Inflammatory macrophage treated with lipopolysaccharide for 4 hours (primary cell): ENCODE measurements around the gene CFAP97D2.
A peak's percentile ranks its signal among the peaks of the same experiment; 100 is the strongest.

Source experiments
- DNase-seq: peaks from one replicate; pipeline ENCODE4 v3.0.0-alpha.2; 2020

Gene CFAP97D2

GRCh38 chr13:114200399-114200911, 21.4 kb downstream of the CFAP97D2 start:
- no peak for DNase-seq

DNA sequence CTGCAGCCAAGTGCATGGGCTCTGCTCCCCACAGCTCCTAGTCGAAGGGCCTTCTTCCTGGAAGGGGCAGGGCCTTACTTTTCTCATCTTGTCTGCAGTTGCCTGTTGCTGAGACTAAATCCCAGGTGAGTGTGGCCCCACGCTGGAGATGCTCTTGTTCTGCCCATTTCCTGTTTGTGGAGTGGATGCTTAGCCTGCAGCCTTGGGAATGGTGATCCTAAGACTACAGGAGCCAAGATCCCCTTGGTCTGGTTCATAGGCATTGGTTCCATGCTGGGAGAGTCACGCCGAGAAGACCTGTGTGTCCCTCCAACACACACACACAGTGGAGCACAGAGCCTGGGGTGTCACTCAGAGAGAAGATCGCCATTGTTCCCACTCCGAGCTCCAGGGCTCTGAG, 23.5 kb downstream of the CFAP97D2 start:
- no peak for DNase-seq

- DNase-seq, result no peak
Observed at GRCh38 chr13:114203536-114203935, 24.5 kb downstream of the CFAP97D2 start.

- DNase-seq, result no peak
Observed at GRCh38 chr13:114204894-114205293, 25.8 kb downstream of the CFAP97D2 start.

- DNase-seq, result no peak
Observed at GRCh38 chr13:114208134-114208533, 29.1 kb downstream of the CFAP97D2 start.

DNA sequence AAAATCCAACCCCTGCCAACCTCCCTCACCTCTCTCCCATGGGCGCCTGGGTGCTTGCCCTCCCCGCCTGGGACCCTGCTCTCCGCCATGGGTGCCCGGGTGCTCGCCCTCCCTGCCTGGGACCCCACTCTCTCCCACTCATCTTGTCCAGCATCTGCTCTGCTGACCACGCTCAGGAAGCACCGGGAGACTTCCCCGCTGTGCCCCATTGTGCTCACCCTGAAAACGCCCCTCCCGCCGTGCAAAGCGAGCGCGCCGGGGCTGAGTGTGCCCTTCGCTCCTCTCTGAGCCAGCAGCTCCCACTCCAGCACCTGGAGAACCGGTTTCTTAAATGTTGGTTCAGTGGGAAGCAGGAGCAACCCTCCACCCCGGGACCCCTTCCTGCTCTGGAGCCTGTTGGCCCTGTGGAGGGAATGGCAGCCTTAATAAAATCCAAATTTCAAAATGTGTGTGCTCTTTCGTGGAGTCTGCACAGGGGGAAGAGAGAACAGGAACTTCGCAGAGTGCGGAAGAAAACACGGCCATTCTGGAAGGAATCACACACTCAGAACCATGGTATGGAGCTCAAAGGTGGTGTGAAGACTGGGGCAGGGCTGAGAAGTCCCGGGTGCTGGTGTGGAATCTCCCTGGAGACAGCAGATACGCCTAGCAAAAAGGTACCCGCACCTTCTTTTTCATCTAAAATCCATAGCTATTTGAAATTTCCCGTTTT, 32.5 kb downstream of the CFAP97D2 start:
- DNase-seq, result no peak

- DNase-seq, result no peak
Observed at GRCh38 chr13:114212158-114212495, 33.1 kb downstream of the CFAP97D2 start.

- no peak for DNase-seq
Observed at GRCh38 chr13:114213980-114214379, 34.9 kb downstream of the CFAP97D2 start.

DNA sequence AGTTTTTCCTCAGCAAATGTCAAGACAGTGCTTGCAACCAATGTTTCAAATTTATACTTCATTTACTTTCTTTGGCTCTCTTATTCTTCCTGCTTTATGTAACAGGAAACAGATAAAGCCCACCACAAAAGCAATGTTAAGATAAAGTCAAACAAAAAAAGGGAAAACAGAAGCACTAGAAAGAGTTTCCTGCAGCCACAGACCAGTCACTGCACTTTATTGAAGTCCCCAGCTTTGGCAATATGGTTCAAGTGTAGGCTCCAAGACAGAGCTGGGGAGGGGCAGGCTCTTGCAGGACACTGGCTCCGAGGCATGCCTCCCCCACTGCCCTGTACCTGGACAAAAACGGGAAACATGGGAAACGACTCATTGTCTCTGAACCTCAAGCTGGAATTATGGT, 40.3 kb downstream of the CFAP97D2 start:
- no peak for DNase-seq

DNA sequence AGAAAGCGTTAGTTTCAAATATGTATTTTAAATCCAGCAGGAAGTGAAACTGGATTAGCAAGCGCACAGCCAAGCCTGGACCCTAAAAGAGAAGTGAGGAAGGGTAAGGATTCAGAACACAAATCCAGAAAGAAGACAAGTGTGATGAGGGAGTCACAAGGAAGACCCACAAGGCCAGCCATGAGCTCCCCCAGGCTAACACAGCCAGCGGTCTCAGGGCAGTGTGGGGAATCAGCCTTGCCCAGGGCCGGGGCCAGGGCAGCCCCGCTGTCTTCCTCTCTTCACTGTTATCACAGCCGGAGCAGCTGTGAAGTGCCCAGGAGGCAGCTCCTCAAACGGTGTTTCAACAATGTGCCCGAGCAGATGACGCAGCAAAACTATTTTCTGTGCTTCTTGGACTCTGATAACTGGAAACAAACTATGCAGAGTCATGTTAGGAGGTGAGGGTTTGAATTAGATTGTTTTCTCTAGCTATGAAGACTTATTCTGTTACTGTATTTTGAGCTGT, 43.5 kb downstream of the CFAP97D2 start:
- DNase-seq, result peak; percentile 90

DNA sequence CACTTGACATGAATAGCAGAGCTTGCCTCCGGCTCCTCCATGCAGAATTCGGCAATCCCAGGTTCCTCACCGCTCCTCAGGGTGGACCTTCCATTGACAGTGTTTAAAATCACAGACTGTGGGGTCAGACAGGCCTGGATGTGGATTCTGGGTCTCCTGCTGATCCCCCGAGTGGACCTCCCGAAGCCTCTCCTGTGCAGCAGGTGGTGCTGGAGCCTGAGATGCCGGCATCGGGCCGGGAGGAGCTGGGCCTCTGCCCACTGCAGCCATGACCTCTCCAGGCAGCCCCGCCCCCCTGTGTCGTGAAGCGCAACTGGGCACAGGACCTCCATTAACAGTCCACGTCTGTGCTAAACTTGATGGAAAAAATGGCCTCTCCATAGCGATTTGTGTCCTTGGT, 45.1 kb downstream of the CFAP97D2 start:
- DNase-seq, result no peak

- DNase-seq, result no peak
Observed at GRCh38 chr13:114225610-114226009, 46.6 kb downstream of the CFAP97D2 start.

- DNase-seq, result no peak
Observed at GRCh38 chr13:114226088-114226487, 47.0 kb downstream of the CFAP97D2 start.

DNA sequence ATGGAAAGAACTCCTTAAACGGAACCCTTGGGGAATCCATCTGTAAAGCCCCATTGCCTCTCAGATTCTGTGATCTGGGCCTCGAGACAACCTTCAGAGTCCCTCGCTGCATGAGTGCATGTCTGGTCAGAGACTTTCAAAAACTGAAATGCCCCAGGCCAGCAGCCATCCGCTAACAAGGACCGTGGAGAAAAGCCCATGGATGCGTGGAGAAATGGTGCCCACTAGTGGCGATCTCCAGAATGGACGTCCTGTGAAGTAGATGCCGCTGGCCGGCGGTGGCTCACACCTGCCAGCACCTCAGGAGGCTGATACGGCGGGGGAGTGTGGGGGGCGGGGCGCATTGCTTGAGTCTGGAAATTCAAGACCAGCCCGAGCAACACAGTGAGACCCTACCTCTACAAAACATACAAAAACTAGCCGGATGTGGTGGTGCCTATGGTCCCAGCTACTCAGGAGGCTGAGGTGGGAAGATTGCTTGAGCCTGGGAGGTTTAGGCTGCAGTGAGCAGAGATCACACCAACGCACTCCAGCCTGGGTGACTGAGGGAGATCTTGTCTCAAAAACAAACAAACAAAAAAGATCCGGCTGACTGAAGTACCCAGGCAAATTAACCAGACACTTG, 47.8 kb downstream of the CFAP97D2 start:
- peak; percentile 75 for DNase-seq

- DNase-seq, result no peak
Observed at GRCh38 chr13:114227528-114227927, 48.5 kb downstream of the CFAP97D2 start.

DNA sequence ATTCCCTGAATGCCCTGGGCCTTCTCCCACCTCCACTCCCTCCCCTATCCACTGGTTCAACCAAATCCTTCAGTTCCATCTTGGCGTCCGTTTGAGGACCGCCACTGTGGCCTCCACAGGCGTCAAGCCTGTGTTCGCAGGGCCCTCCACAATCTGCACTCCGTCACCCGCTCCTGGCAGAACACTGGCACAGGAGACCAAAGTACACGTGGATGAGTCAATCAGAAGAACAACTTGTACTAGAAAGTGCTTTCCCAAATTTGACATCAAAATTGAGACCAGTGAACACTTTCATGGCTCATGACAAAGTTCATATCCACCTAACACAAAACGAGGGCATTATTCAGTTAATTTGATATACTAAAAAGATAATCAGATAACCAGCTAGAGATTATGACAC, 49.1 kb downstream of the CFAP97D2 start:
- DNase-seq, result no peak

DNA sequence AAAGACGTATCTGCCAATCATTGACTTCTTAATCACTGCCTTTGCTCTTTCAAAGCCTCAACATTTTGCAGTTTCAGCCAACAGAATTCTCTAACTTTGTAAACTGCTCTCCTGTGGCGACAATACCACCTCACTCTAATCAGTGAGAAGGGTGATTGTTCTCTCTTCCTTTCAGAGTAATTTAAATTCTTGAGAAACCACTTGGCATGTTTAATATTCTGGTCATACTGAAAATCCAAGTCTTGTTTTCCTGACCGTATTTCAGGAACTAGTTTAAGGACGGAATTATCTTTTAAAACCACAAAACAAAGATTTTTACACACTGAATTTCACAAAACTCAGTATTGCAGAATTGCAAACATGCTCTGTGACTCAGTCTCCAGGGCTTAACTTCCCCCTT, 50.4 kb downstream of the CFAP97D2 start:
- DNase-seq, result peak; percentile 71

DNA sequence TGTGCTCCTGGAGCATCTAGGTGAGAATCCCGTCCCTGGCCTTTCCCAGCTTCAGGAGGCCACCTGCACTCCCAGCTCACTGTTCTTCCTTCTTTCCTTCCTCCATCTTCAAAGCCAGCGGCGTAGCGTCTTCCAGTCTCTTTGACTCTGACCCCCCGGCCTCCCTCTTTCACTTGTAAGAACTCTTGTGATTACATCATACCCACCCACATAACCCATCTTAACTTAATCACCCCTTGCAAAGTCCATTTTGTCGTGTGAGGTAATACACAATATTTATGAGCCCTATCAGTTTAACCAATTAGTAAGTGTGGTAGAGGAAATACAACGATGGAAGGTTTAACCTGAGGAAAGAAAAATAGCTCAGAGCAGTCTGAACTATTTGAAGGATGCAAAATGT, 51.1 kb downstream of the CFAP97D2 start:
- peak; percentile 65 for DNase-seq

- no peak for DNase-seq
Observed at GRCh38 chr13:114230575-114230974, 51.5 kb downstream of the CFAP97D2 start.

- DNase-seq, result no peak
Observed at GRCh38 chr13:114231886-114232285, 52.8 kb downstream of the CFAP97D2 start.

DNA sequence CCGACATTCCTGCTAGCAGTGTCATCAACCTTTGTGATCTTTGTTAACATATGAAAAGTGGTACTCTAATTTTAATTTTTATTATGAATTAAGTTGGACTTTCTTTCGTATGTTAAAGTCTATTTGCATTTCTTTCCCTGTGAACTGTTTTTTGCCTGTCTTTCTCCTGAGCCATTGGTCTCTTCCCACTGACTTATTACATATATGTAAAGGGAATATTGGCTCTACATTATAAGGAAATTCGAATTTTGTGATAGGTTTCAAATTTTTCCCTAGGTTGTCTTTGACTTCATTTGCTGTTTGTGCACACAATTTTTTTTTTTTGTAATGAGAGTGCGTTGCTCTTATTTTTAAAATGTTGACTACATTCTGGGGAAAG, 55.2 kb downstream of the CFAP97D2 start:
- DNase-seq, result no peak

DNA sequence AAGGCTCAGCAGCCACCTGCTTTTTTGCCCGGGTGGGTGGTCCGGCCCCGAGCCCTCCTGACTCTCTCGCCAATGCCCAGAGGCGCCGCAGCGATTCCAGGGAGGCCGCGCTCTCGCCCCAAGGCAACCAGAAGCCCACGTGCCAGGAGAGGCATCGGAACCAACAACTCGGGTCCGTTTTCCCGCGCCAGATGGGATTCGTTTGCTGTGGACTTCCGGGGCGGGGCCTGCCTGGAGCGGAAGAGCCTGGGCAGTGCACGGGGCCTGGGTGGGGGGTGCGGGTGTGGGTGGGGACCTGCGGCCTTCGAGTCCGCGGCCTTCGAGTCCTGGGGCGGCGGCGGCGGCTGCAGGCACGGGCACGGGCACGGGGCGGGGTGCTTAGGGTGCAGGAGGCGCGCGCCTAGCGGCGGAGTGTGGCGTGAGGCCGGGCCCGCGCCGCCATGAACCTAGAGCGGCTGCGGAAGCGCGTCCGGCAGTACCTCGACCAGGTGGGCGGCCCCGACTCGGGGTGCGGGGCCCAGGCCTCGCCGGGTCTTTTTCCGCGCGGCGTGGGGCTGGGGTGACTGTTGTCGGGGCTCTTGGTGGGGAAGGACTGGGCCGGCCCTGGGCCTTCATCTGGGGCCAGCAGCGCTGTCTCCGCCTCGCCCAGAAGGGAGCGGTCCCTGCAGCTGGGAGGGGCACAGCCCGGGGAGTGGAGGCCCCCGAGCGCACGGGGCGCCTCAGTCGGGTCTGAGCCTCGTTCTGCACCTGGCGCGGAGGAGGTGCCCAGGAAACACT, 55.8 kb downstream of the CFAP97D2 start, which contains the start of gene CDC16:
CDC16 (plus strand) TSS at position 253 of the 777 bp plus-strand sequence; CDS start at position 441, 188 bp downstream.
- peak; percentile 90 for DNase-seq

DNA sequence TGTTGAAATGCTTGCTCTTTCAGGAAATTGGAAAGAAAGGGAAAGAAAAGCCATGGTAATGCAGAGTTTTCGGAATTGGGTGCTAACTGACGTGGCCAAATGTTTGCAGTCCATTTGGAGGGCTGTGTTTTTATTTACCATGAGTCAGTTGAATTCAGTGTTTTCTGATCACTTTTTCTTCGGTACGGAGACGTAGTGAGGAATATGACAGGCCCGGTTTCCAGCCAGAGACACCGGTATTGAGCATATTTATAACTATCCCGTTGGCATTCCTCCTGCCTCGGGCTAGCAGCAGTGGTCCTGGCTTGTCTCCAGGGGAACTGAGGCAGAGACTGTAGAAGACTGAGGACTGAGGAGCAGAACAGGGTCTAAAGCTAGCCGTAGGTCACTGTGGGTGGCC, 56.6 kb downstream of the CFAP97D2 start:
- no peak for DNase-seq

GRCh38 chr13:114236227-114236626, 57.2 kb downstream of the CFAP97D2 start:
- no peak for DNase-seq
